Fibroblast of lung (primary cell): ENCODE results near the gene GUCD1. TPM values are rescaled to one million over a fixed set of nuclear protein-coding genes. Genes with fewer than 3 reads are reported as not detected.

Experiments used
- DNase-seq, 2 donors: peaks; one replicate each; pipeline versions ENCODE4 v3.0.0 to v3.0.0-alpha.2; 2010; ENCODE audit warnings: low read depth in 2 of 2
- H2AFZ ChIP-seq: 2 replicates; pipeline ENCODE4 v1.5.1; 2012; ENCODE audit warnings: low read length, control low read depth, inconsistent platforms
- H3K27ac ChIP-seq: 2 replicates; pipeline ENCODE4 v1.5.1; 2011; ENCODE audit warnings: low read length, control low read depth; ENCODE audit not compliant: insufficient read depth
- H3K27me3 ChIP-seq: 2 replicates; pipeline ENCODE4 v1.5.1; 2011; ENCODE audit warnings: mild to moderate bottlenecking, low read length; ENCODE audit not compliant: control insufficient read depth, insufficient read depth
- H3K36me3 ChIP-seq: 2 replicates; pipeline ENCODE4 v1.5.1; 2011; ENCODE audit warnings: low read length; ENCODE audit not compliant: control insufficient read depth, insufficient read depth
- H3K4me1 ChIP-seq: 2 replicates; pipeline ENCODE4 v1.5.1; 2011; ENCODE audit warnings: low read length; ENCODE audit not compliant: control insufficient read depth, insufficient read depth; ENCODE audit errors: extremely low read depth
- H3K4me2 ChIP-seq: 2 replicates; pipeline ENCODE4 v1.5.1; 2011; ENCODE audit warnings: low read length, control low read depth; ENCODE audit not compliant: insufficient read depth; ENCODE audit errors: extremely low read depth
- H3K4me3 ChIP-seq, 4 experiments: fragments of 200-600 bp in 1 of 4; sonication (generic) in 1 of 4; replicated peaks in 1 of 4; 2 replicates each; pipeline ENCODE4 v1.5.1; 2011 to 2016; ENCODE audit warnings: low read length in 4 of 4, low read depth in 3 of 4, mild to moderate bottlenecking in 3 of 4, control low read depth in 2 of 4, inconsistent platforms in 1 of 4, mixed read lengths in 1 of 4; ENCODE audit not compliant: insufficient read depth in 1 of 4; ENCODE audit errors: control extremely low read depth in 1 of 4
- H3K79me2 ChIP-seq: 2 replicates; pipeline ENCODE4 v1.5.1; 2012; ENCODE audit warnings: mild to moderate bottlenecking, low read length, inconsistent platforms; ENCODE audit not compliant: control insufficient read depth, insufficient read depth
- H3K9ac ChIP-seq: 2 replicates; pipeline ENCODE4 v1.5.1; 2011; ENCODE audit warnings: mild to moderate bottlenecking, low read length, control low read depth; ENCODE audit not compliant: insufficient read depth
- H3K9me3 ChIP-seq: 2 replicates; pipeline ENCODE4 v1.5.1; 2012; ENCODE audit warnings: low read depth, low read length; ENCODE audit not compliant: control insufficient read depth, insufficient read depth
- H4K20me1 ChIP-seq: 2 replicates; pipeline ENCODE4 v1.5.1; 2011; ENCODE audit warnings: low read length; ENCODE audit not compliant: control insufficient read depth, insufficient read depth; ENCODE audit errors: extremely low read depth
- CTCF ChIP-seq, 2 donors: IDR thresholded peaks in 1 of 2; conservative IDR thresholded peaks in 1 of 2; 1 replicate in 1 of 2; 2 replicates in 1 of 2; pipeline ENCODE4 v1.5.1; 2011 to 2012; ENCODE audit warnings: low read length in 2 of 2, control low read depth in 1 of 2, inconsistent platforms in 1 of 2, low read depth in 1 of 2, mild to moderate bottlenecking in 1 of 2
- EZH2 ChIP-seq: IDR thresholded peaks from 2 replicates; pipeline ENCODE4 v1.5.1; 2012; ENCODE audit warnings: low read length, control low read depth, mild to moderate bottlenecking; ENCODE audit errors: missing control alignments
- polyA plus RNA-seq, 2 donors: library from polyadenylated mRNA; depleted of rRNA in 1 of 2; stranded (reverse) in 1 of 2; unstranded in 1 of 2; fragments of >200 nt; gene quantifications; 2 replicates each; pipeline ENCODE4 v1.2.1, GENCODE V29; 2011 to 2012; ENCODE audit warnings: missing spikeins in 1 of 2
- total RNA-seq: library from RNA; depleted of rRNA; stranded (reverse); fragments of >200 nt; gene quantifications from 2 replicates; pipeline ENCODE4 v1.2.1, GENCODE V29; 2014

The GUCD1 gene
- total and polyA plus RNA-seq, 2 donors (not counting 1 experiment from before 2014, with no cell fraction given) = 83.4 to 178 TPM

GRCh38 chr22:24495365-24495675, 59.6 kb downstream of the GUCD1 start:
- H3K27ac ChIP-seq = no peak overlapping the region
- no peak overlapping the region for H2AFZ ChIP-seq
- H3K36me3 ChIP-seq = no peaks in the 10 kb centered on the region
- no peaks in the 10 kb centered on the region for H3K4me1 ChIP-seq
- no peak overlapping the region for H3K9ac ChIP-seq
- no peaks in the 10 kb centered on the region for H3K79me2 ChIP-seq
- no peak for DNase-seq
- H4K20me1 ChIP-seq = no peaks in the 10 kb centered on the region
- H3K4me3 ChIP-seq = no peak overlapping the region
- H3K9me3 ChIP-seq = no peaks in the 10 kb centered on the region
- TF ChIP-seq EZH2 = no peak
- no peak for TF ChIP-seq CTCF (conservative IDR thresholded peaks at IDR 0.05 in 1 of 2, IDR thresholded peaks at IDR 0.05 in 1 of 2; ENCODE audit: low read depth in 1 of 2, low read length in 2 of 2)
- H3K27me3 ChIP-seq = peaks cover 29% of the 10 kb centered on the region
- no peak overlapping the region for H3K4me2 ChIP-seq

GRCh38 chr22:24494528-24495364, 60.2 kb downstream of the GUCD1 start, which contains the start of gene UPB1:
UPB1 (plus strand) TSS chr22:24495332; CDS start chr22:24495404, 72 bp downstream.
- H4K20me1 ChIP-seq = no peaks in the 10 kb centered on the region
- no peak for DNase-seq
- no peaks in the 10 kb centered on the region for H3K79me2 ChIP-seq
- H3K4me1 ChIP-seq = no peaks in the 10 kb centered on the region
- H3K4me2 ChIP-seq = no peak within 1 kb of the TSS
- no peaks in the 10 kb centered on the region for H3K9me3 ChIP-seq
- TF ChIP-seq CTCF (conservative IDR thresholded peaks at IDR 0.05 in 1 of 2, IDR thresholded peaks at IDR 0.05 in 1 of 2; ENCODE audit: low read depth in 1 of 2, low read length in 2 of 2) (no peak), EZH2 (peak; percentile 73)
- H3K27me3 ChIP-seq = peaks cover 29% of the 10 kb centered on the region
- no peak within 1 kb of the TSS for H2AFZ ChIP-seq
- no peak within 1 kb of the TSS for H3K27ac ChIP-seq
- no peaks in the 10 kb centered on the region for H3K36me3 ChIP-seq
- no peak within 1 kb of the TSS for H3K9ac ChIP-seq
- H3K4me3 ChIP-seq = peak within 1 kb of the TSS in 1 of 4 experiments; percentile 10

GRCh38 chr22:24494167-24494527, 60.8 kb downstream of the GUCD1 start:
- H3K4me2 ChIP-seq = no peak overlapping the region
- H3K9me3 ChIP-seq = no peaks in the 10 kb centered on the region
- no peaks in the 10 kb centered on the region for H4K20me1 ChIP-seq
- H3K27ac ChIP-seq = no peak overlapping the region
- no peaks in the 10 kb centered on the region for H3K36me3 ChIP-seq
- peaks cover 29% of the 10 kb centered on the region for H3K27me3 ChIP-seq
- no peak overlapping the region for H2AFZ ChIP-seq
- H3K79me2 ChIP-seq = no peaks in the 10 kb centered on the region
- no peak for TF ChIP-seq EZH2
- TF ChIP-seq CTCF (conservative IDR thresholded peaks at IDR 0.05 in 1 of 2, IDR thresholded peaks at IDR 0.05 in 1 of 2; ENCODE audit: low read depth in 1 of 2, low read length in 2 of 2) = no peak
- no peak for DNase-seq
- no peak overlapping the region for H3K9ac ChIP-seq
- H3K4me1 ChIP-seq = no peaks in the 10 kb centered on the region
- H3K4me3 ChIP-seq = peak overlapping the region in 1 of 4 experiments; percentile 10
